Activated naive CD8-positive, alpha-beta T cell (primary cell): ENCODE measurements around the gene DST.

Experiments used
- H3K27ac Mint-ChIP-seq: one replicate; pipeline ENCODE4 v1.8.0; 2021; ENCODE audit warnings: mixed read lengths
- H3K27me3 Mint-ChIP-seq: one replicate; pipeline ENCODE4 v1.8.0; 2021; ENCODE audit warnings: mixed read lengths
- H3K36me3 Mint-ChIP-seq: one replicate; pipeline ENCODE4 v1.8.0; 2021; ENCODE audit warnings: mixed read lengths
- H3K4me1 Mint-ChIP-seq: one replicate; pipeline ENCODE4 v1.8.0; 2021; ENCODE audit warnings: low read depth, mixed read lengths
- H3K4me3 Mint-ChIP-seq: one replicate; pipeline ENCODE4 v1.8.0; 2021; ENCODE audit warnings: mild to moderate bottlenecking, mixed read lengths
- H3K9me3 Mint-ChIP-seq: one replicate; pipeline ENCODE4 v1.8.0; 2021; ENCODE audit warnings: low read depth, mixed read lengths

The DST gene

DNA sequence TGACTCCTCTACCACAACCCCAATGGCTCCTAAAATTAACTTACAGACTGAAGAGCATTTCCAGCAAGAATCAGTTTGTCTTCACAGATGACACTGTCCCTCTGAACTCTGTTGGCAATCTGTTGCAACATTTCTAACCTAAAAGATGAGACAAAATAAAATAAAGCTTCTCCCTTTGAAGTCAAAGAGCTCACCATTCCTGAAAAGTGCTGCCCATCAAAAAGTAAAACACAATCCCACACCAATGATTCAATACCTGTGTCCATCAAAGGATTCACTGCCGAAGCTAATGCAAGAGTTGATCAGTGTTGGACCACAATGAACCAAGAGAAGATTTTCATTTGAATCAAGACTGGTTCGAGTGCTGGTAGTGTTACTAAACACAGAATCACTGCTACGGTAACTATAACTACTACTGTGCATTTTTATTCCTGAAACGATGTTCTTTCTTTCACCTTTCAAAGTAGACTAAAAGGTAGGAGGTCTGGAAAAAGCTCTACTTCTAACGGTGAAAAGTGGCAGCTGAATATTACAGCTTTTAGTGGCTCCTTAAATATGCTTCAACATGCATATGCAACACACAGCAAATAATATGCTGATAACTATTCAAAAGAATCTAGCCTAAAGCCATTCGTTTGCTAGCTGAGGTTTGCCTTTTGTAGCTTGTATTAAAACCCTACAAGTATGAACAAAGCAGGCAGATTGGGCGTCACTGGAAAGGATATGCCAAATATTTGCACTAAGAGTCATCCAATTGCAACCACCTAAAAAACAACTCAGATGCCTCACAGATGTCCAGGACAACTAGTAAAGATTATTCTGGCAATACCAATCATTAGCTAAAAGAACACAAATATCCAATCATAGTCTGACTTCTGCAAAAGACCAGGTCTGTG lies at the start of gene DST:
Gene DST, minus strand, starts transcription at position 524 of the 896 bp plus-strand sequence.
- no peaks in the 10 kb centered on the region for H3K4me1 Mint-ChIP-seq
- no peaks in the 10 kb centered on the region for H3K36me3 Mint-ChIP-seq
- peaks cover 5% of the 10 kb centered on the region for H3K27me3 Mint-ChIP-seq
- no peak within 1 kb of the TSS for H3K27ac Mint-ChIP-seq
- no peaks in the 10 kb centered on the region for H3K9me3 Mint-ChIP-seq
- H3K4me3 Mint-ChIP-seq = no peak within 1 kb of the TSS

DNA sequence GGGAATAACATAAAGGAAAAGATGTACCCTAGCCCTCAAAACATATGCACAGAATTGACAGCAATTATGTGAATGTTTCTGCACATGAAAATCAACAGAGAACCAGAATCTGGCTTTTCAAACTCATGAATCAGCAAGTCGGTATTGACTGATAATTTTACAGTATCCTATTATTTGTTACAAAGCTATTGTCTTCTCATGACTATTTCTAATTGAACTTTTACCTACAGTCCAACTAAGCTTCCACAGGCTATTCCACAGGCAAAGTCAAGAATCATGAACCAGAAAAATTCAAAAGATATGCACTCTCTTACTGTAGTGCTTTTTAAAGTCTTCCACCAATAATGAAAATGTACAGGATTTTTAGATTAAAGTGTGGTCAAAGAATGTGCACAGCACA lies 49.1 kb upstream of the DST start:
- no peaks in the 10 kb centered on the region for H3K36me3 Mint-ChIP-seq
- H3K4me1 Mint-ChIP-seq = no peaks in the 10 kb centered on the region
- H3K4me3 Mint-ChIP-seq = no peak overlapping the region
- peaks cover 1% of the 10 kb centered on the region for H3K27me3 Mint-ChIP-seq
- H3K9me3 Mint-ChIP-seq = no peaks in the 10 kb centered on the region
- no peak overlapping the region for H3K27ac Mint-ChIP-seq

DNA sequence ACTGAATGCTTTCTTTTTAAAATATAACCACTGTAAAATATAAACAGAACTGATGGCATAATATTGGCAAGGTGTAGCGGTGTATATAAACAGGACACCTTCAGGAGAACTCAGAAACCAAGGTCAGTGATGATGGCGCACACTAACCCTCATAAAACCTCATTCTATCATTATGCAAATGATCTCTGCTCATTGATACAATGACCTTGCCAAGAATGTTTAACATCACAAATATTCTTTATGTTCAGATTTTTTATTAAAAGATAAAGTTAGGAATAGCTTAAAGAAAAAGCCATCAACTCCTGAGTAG lies 48.6 kb upstream of the DST start:
- Mint-ChIP-seq H3K27ac (no peak overlapping the region), H3K27me3 (peaks cover 1% of the 10 kb centered on the region), H3K4me1 (no peaks in the 10 kb centered on the region), H3K36me3 (no peaks in the 10 kb centered on the region), H3K9me3 (no peaks in the 10 kb centered on the region), H3K4me3 (no peak overlapping the region)

DNA sequence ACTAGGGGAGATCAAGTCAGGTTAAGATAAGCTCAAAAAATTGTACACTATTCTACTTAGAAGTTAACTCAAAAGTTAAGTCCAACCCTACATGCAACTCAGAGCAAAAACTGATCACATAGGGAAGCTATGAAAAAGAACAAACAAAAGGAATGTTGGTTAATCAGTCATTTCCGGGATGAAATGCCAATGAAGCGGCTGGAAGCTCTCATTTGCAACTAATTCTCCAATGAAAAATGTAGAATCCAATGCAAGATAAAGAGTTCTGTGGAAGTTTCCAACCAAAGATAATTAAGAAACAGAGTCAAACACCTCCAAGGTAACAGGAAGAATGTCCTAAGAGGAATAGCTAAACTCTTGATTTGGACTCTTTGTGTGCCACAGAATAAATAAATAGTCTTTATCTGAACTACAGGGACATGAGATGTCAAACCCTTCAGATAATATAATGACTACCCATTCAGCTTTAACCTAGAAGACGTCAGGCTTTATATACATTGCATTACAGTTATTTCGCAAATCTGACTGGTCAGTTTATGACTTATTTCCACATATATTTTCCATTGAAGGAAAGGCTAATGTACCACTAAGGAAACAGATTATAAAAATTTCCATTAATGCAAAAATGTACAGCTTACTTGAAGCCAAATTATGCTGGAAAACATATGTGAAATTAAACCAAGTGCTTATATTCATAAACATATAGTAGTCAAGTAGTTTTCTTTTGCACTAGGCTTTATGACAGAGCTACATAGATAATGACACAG lies 48.0 kb upstream of the DST start:
- Mint-ChIP-seq H3K4me1 (no peaks in the 10 kb centered on the region), H3K27me3 (peaks cover 1% of the 10 kb centered on the region)

DNA sequence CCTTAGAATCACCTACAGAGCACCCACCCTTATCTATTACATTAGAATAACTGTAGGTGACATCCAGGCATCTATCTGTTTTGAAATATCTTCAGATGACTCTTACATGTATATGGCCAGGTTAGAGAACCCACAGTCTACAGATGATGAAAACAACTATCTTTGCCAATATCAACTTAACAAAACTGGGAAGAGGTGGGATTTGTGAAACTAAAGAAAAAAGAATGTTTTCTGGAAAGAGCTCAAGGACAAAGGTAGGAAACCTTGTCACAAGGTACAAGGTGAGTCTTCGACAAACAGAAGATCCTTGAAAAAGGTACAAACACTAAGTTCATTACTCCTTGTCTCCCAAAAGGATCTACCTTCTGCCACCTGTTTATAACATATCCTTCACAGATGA lies 47.0 kb upstream of the DST start:
- H3K27ac Mint-ChIP-seq = no peak overlapping the region
- peaks cover 4% of the 10 kb centered on the region for H3K27me3 Mint-ChIP-seq
- H3K9me3 Mint-ChIP-seq = no peaks in the 10 kb centered on the region
- H3K4me3 Mint-ChIP-seq = no peak overlapping the region
- H3K36me3 Mint-ChIP-seq = no peaks in the 10 kb centered on the region
- no peaks in the 10 kb centered on the region for H3K4me1 Mint-ChIP-seq

More for the DNA sequence above, 48.0 kb upstream of the DST start:
- Mint-ChIP-seq H3K4me3 (no peak overlapping the region), H3K36me3 (no peaks in the 10 kb centered on the region), H3K27ac (no peak overlapping the region), H3K9me3 (no peaks in the 10 kb centered on the region)

DNA sequence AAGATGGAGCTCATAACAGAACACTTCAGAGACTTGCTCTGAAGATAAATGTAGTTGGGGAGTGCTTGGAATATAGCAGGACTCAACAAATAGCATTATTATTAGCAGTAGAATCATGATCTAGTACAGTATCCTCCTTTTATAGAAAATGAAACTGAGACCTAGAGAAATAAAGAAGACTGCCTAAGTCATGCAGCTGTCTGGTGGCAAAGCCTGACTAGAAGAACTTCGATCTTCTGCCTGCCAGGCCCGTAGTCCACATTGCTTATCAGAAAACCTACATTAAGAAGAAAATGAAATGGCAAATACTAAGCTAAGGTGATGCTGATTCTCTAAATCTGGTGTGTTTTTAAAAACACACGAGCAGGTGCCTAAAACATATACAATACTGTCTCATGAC lies 46.4 kb upstream of the DST start:
- Mint-ChIP-seq H3K27ac (no peak overlapping the region), H3K9me3 (no peaks in the 10 kb centered on the region), H3K4me1 (no peaks in the 10 kb centered on the region), H3K27me3 (peaks cover 4% of the 10 kb centered on the region), H3K36me3 (no peaks in the 10 kb centered on the region), H3K4me3 (no peak overlapping the region)

DNA sequence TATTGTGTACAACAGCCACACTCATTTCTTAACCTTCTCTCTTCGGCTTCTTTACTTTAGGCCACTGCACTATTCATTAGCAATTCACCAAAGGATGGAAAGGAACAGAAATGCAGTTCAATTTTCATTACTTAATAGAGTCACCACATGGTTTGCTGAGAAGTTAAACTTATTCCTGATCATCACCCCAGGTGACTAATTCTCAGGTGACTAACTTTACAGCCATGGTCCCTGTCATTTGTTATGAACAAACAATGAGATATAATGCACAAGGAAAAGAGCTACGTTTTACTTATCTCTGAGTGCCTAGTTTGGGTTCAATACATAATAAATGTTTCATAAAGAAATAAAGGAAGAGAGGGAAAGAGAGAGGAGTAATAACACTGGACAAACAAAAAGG lies 45.8 kb upstream of the DST start:
- Mint-ChIP-seq H3K4me1 (no peaks in the 10 kb centered on the region), H3K4me3 (no peak overlapping the region), H3K27me3 (peaks cover 4% of the 10 kb centered on the region), H3K36me3 (no peaks in the 10 kb centered on the region), H3K9me3 (no peaks in the 10 kb centered on the region), H3K27ac (no peak overlapping the region)

DNA sequence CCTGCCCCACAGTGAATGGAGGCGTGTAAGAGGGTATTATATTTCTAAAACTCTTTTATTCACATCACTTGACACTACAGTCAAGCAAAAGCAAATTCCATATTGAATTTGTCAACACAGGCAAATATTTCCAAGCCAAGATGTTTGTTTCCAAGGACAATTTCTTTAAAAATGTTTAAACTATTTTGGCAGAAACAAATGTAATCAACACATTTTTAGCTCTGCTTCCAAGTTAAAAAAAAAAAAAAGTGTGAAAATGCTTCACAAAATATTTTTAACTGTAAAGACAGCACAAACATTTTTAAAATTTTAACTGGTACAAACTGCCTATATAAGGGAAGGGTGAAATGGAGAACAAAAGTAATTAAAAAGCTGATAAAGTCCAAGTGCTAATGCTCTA lies 44.9 kb upstream of the DST start:
- Mint-ChIP-seq H3K36me3 (no peaks in the 10 kb centered on the region), H3K4me3 (no peak overlapping the region), H3K27me3 (peaks cover 4% of the 10 kb centered on the region), H3K9me3 (no peaks in the 10 kb centered on the region), H3K4me1 (no peaks in the 10 kb centered on the region), H3K27ac (no peak overlapping the region)

DNA sequence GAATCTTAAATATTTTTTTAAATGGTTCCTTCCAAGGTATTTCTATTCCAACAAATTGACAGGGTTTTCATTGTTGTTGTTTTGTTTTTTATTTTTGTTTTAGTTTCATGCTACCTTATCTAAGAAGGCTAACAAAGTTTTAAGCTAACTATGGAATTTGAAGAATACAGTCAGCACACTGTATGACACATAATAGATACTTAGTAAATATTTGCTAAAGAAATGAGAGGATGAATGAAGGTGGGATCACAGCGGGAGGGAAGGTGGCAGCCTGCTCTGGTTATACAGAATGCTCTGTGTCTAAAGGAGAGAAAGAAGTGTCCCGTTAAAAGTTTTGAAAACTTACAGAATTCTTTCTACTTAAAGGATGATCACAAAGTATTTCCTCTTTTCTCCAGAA lies 43.7 kb upstream of the DST start:
- H3K27me3 Mint-ChIP-seq = peaks cover 7% of the 10 kb centered on the region
- H3K27ac Mint-ChIP-seq = no peak overlapping the region
- no peaks in the 10 kb centered on the region for H3K4me1 Mint-ChIP-seq
- H3K4me3 Mint-ChIP-seq = no peak overlapping the region
- H3K9me3 Mint-ChIP-seq = no peaks in the 10 kb centered on the region
- no peaks in the 10 kb centered on the region for H3K36me3 Mint-ChIP-seq

DNA sequence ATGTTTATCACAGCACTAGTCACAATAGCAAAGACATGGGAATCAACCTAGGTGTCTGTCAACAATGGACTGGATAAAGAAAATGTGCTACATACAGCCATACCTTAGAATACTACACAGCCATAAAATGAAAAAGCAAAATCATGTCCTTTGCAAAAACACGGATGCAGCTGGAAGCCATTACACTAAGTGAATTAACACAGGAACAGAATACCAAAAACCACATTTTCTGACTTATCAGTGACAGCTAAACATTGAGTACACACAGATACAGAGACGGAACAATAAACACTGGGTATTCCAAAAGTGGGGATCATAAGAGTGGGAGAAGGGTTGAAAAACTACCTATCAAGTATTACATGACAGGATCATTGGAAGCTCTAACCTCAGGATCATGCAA lies 43.3 kb upstream of the DST start:
- H3K9me3 Mint-ChIP-seq = no peaks in the 10 kb centered on the region
- H3K4me1 Mint-ChIP-seq = no peaks in the 10 kb centered on the region
- no peak overlapping the region for H3K4me3 Mint-ChIP-seq
- no peak overlapping the region for H3K27ac Mint-ChIP-seq
- H3K27me3 Mint-ChIP-seq = peaks cover 7% of the 10 kb centered on the region
- no peaks in the 10 kb centered on the region for H3K36me3 Mint-ChIP-seq

DNA sequence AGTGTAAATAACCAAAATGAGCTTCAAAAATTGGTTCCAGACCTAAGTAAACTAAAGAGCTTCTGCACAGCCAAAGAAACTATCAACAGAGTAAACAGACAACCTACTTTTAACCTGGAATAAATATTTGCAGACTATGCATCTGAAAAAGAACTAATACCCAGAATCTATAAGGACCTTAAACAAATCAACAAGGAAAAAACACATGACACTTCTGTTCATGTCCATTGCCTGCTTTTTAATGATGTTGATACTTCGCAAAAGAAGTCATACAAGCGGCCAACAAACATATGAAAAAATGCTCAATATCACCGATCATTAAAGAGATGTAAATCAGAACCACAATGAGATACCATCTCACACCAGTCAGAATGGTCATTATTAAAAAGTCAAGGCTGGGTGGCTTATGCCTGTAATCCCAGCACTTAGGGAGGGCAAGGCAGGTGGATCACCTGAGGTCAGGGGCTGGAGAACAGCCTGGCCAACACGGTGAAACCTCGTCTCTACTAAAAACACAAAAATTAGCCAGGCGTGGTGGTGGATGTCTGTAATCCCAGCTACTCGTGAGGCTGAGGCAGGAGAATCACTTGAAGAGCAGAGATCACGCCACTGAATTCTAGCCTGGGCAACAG lies 42.5 kb upstream of the DST start:
- no peaks in the 10 kb centered on the region for H3K4me1 Mint-ChIP-seq
- no peak overlapping the region for H3K27ac Mint-ChIP-seq
- no peak overlapping the region for H3K4me3 Mint-ChIP-seq
- H3K36me3 Mint-ChIP-seq = no peaks in the 10 kb centered on the region
- peaks cover 7% of the 10 kb centered on the region for H3K27me3 Mint-ChIP-seq
- H3K9me3 Mint-ChIP-seq = no peaks in the 10 kb centered on the region

DNA sequence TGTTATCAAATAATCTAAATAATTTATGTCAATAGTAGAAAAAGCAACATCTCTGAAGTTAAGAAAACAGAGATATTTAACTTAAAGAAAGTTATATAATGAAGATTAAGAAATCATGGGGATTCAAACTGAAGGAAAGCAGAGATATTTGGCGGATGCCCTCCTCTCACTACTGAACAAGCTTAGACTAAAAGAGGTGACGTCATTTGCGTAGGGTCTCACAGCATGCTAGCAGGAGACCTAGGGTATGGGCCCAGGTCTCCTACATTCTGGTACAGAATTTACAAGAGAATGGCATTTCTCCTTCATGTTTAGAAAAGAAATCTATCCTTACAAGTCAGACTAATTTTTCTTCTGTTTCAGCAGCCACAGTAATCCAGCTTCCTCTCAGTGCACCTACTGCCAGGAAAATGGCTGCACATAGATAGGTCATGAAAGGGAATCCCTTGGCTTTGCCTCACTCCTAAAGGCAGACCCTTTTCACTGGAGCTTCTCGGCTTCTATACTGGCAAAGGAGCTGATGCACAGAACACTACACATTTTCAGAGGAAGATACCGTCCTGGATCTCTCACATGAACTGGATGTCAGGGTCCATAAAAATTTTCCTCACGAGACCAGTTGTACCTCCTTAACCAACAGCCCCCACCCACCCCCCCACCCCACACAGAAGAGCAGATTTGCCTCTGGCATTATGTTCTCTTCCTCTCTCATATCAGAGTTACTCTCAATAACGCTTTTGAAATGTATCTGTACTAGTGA lies 41.8 kb upstream of the DST start:
- Mint-ChIP-seq H3K27ac (no peak overlapping the region), H3K36me3 (no peaks in the 10 kb centered on the region), H3K27me3 (peaks cover 7% of the 10 kb centered on the region), H3K4me3 (no peak overlapping the region), H3K4me1 (no peaks in the 10 kb centered on the region), H3K9me3 (no peaks in the 10 kb centered on the region)

DNA sequence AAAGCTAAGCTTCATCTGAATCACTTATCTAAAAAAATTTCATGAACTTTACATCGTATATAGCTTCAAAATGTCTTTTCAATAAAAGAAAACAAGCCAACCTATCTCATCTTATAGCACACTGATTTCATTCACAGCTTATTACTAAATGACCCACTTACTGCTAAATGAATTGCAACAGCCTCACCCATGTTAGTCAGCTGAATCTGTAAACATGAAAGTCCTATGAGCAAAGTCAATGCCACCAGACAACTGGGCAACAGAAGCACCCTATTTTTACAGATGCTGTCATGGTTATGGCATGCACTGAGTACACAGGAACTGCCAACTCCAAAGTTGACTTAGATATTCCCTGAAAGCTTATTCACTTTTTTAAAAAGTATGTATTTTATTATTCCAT lies 41.2 kb upstream of the DST start:
- H3K9me3 Mint-ChIP-seq = no peaks in the 10 kb centered on the region
- H3K27me3 Mint-ChIP-seq = peaks cover 7% of the 10 kb centered on the region
- no peak overlapping the region for H3K4me3 Mint-ChIP-seq
- no peaks in the 10 kb centered on the region for H3K36me3 Mint-ChIP-seq
- no peaks in the 10 kb centered on the region for H3K4me1 Mint-ChIP-seq
- H3K27ac Mint-ChIP-seq = no peak overlapping the region

DNA sequence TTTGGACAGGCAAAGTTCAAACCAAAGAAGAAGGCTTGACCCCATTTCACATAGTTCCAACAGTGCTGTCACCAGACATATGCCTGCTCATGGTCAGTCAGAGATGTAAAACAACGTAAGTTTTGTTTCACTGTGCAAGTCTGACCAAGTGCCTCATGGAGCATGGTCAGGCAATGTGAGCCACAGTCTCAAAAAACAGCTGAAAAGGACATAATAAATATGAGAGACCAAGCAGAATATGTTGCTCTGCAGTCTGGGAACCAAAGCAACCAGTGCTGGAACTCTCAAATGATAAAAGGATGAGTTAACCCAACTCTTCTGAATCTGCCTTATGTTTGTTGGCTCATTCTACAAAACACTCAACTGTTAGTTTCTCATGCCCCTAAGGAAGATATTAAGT lies 39.9 kb upstream of the DST start:
- Mint-ChIP-seq H3K4me1 (no peaks in the 10 kb centered on the region), H3K9me3 (no peaks in the 10 kb centered on the region), H3K27me3 (peaks cover 7% of the 10 kb centered on the region), H3K36me3 (no peaks in the 10 kb centered on the region), H3K4me3 (no peak overlapping the region), H3K27ac (no peak overlapping the region)

DNA sequence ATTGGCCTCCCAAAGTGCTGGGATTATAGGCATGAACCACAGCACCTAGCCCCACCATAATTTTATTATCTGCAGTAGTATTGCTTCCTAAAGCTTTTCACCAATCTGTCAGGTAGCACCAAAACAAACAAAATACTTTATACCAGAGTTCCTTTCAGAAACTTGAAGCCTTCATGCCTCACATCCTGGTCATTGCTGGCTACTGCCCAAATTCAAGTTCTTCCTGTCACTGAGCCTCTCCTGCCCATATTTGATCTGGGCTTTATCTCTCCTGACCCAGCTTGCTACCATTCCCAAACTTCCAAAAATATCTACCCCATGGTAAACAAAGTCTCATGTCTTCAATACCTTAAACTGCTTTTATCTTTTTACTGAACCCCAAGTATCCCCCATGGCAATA lies 34.9 kb upstream of the DST start:
- no peaks in the 10 kb centered on the region for H3K9me3 Mint-ChIP-seq
- peaks cover 3% of the 10 kb centered on the region for H3K27me3 Mint-ChIP-seq
- no peaks in the 10 kb centered on the region for H3K4me1 Mint-ChIP-seq
- no peaks in the 10 kb centered on the region for H3K36me3 Mint-ChIP-seq
- H3K27ac Mint-ChIP-seq = no peak overlapping the region
- H3K4me3 Mint-ChIP-seq = no peak overlapping the region
